Measurements from ENCODE around the gene SELENOM.
"Not testable (repeated sequence)": the region's sequence is repeated elsewhere in the genome, so short reads cannot be mapped to it uniquely, and the experiment has no call there.

SELENOM gene

GRCh38 chr22:31104869-31105268, 2.5 kb downstream of the SELENOM start:
- Mint-ChIP-seq H3K27ac (no peak overlapping the region), H3K9me3 (ENCODE audit: low read depth) (no peaks in the 10 kb centered on the region), H3K4me1 (ENCODE audit: low read depth) (peaks cover 23% of the 10 kb centered on the region), H3K27me3 (no peaks in the 10 kb centered on the region), H3K36me3 (peaks cover 3% of the 10 kb centered on the region), H3K4me3 (no peak overlapping the region)

GRCh38 chr22:31103899-31104694, 3.3 kb downstream of the SELENOM start:
- Mint-ChIP-seq H3K9me3 (ENCODE audit: low read depth) (no peaks in the 10 kb centered on the region), H3K4me1 (ENCODE audit: low read depth) (peaks cover 23% of the 10 kb centered on the region), H3K4me3 (no peak overlapping the region), H3K36me3 (peaks cover 3% of the 10 kb centered on the region), H3K27ac (no peak overlapping the region), H3K27me3 (no peaks in the 10 kb centered on the region)

- Mint-ChIP-seq H3K27ac (no peak overlapping the region), H3K36me3 (peaks cover 3% of the 10 kb centered on the region), H3K4me1 (ENCODE audit: low read depth) (peaks cover 23% of the 10 kb centered on the region)
Measured at GRCh38 chr22:31103111-31103510, 4.3 kb downstream of the SELENOM start.

GRCh38 chr22:31102441-31103081, 4.8 kb downstream of the SELENOM start:
- H3K4me1 Mint-ChIP-seq (ENCODE audit: low read depth) = peaks cover 17% of the 10 kb centered on the region
- H3K9me3 Mint-ChIP-seq (ENCODE audit: low read depth) = no peaks in the 10 kb centered on the region
- H3K4me3 Mint-ChIP-seq = no peak overlapping the region
- no peaks in the 10 kb centered on the region for H3K27me3 Mint-ChIP-seq
- H3K36me3 Mint-ChIP-seq = peaks cover 3% of the 10 kb centered on the region
- no peak overlapping the region for H3K27ac Mint-ChIP-seq

More at GRCh38 chr22:31103111-31103510, 4.3 kb downstream of the SELENOM start:
- Mint-ChIP-seq H3K9me3 (ENCODE audit: low read depth) (no peaks in the 10 kb centered on the region), H3K27me3 (no peaks in the 10 kb centered on the region), H3K4me3 (no peak overlapping the region)

GRCh38 chr22:31100762-31101525, 6.4 kb downstream of the SELENOM start:
- Mint-ChIP-seq H3K27me3 (no peaks in the 10 kb centered on the region), H3K4me1 (ENCODE audit: low read depth) (peaks cover 4% of the 10 kb centered on the region), H3K4me3 (no peak overlapping the region), H3K27ac (no peak overlapping the region), H3K36me3 (peaks cover 3% of the 10 kb centered on the region), H3K9me3 (ENCODE audit: low read depth) (no peaks in the 10 kb centered on the region)

GRCh38 chr22:31099841-31100761, 7.3 kb downstream of the SELENOM start:
- Mint-ChIP-seq H3K27ac (no peak overlapping the region), H3K36me3 (no peaks in the 10 kb centered on the region), H3K9me3 (ENCODE audit: low read depth) (no peaks in the 10 kb centered on the region), H3K4me1 (ENCODE audit: low read depth) (no peaks in the 10 kb centered on the region), H3K27me3 (no peaks in the 10 kb centered on the region), H3K4me3 (no peak overlapping the region)

GRCh38 chr22:31099386-31099785, 8.0 kb downstream of the SELENOM start:
- no peaks in the 10 kb centered on the region for H3K4me1 Mint-ChIP-seq (ENCODE audit: low read depth)
- H3K36me3 Mint-ChIP-seq = no peaks in the 10 kb centered on the region
- no peak overlapping the region for H3K27ac Mint-ChIP-seq
- no peaks in the 10 kb centered on the region for H3K27me3 Mint-ChIP-seq
- H3K9me3 Mint-ChIP-seq (ENCODE audit: low read depth) = no peaks in the 10 kb centered on the region
- no peak overlapping the region for H3K4me3 Mint-ChIP-seq

GRCh38 chr22:31098632-31099110, 8.7 kb downstream of the SELENOM start:
- H3K27me3 Mint-ChIP-seq = no peaks in the 10 kb centered on the region
- no peak overlapping the region for H3K27ac Mint-ChIP-seq
- no peaks in the 10 kb centered on the region for H3K4me1 Mint-ChIP-seq (ENCODE audit: low read depth)
- no peak overlapping the region for H3K4me3 Mint-ChIP-seq
- no peaks in the 10 kb centered on the region for H3K9me3 Mint-ChIP-seq (ENCODE audit: low read depth)
- no peaks in the 10 kb centered on the region for H3K36me3 Mint-ChIP-seq

GRCh38 chr22:31097941-31098631, 9.3 kb downstream of the SELENOM start:
- no peak overlapping the region for H3K4me3 Mint-ChIP-seq
- no peaks in the 10 kb centered on the region for H3K9me3 Mint-ChIP-seq (ENCODE audit: low read depth)
- no peaks in the 10 kb centered on the region for H3K36me3 Mint-ChIP-seq
- no peak overlapping the region for H3K27ac Mint-ChIP-seq
- no peaks in the 10 kb centered on the region for H3K4me1 Mint-ChIP-seq (ENCODE audit: low read depth)
- H3K27me3 Mint-ChIP-seq = no peaks in the 10 kb centered on the region

- not testable (repeated sequence) for H3K27ac Mint-ChIP-seq; H3K9me3 Mint-ChIP-seq (ENCODE audit: low read depth); H3K27me3 Mint-ChIP-seq; H3K4me3 Mint-ChIP-seq; H3K36me3 Mint-ChIP-seq; H3K4me1 Mint-ChIP-seq (ENCODE audit: low read depth)
Measured at GRCh38 chr22:31097539-31097938, 9.8 kb downstream of the SELENOM start.

GRCh38 chr22:31096657-31097279, 10.6 kb downstream of the SELENOM start:
- no peak overlapping the region for H3K4me3 Mint-ChIP-seq
- H3K9me3 Mint-ChIP-seq (ENCODE audit: low read depth) = no peaks in the 10 kb centered on the region
- no peaks in the 10 kb centered on the region for H3K27me3 Mint-ChIP-seq
- H3K4me1 Mint-ChIP-seq (ENCODE audit: low read depth) = no peaks in the 10 kb centered on the region
- no peak overlapping the region for H3K27ac Mint-ChIP-seq
- no peaks in the 10 kb centered on the region for H3K36me3 Mint-ChIP-seq

GRCh38 chr22:31095637-31096249, 11.6 kb downstream of the SELENOM start:
- Mint-ChIP-seq H3K27me3 (no peaks in the 10 kb centered on the region), H3K36me3 (no peaks in the 10 kb centered on the region), H3K27ac (no peak overlapping the region), H3K4me1 (ENCODE audit: low read depth) (no peaks in the 10 kb centered on the region), H3K4me3 (no peak overlapping the region), H3K9me3 (ENCODE audit: low read depth) (no peaks in the 10 kb centered on the region)

- H3K27me3 Mint-ChIP-seq = no peaks in the 10 kb centered on the region
- no peak overlapping the region for H3K27ac Mint-ChIP-seq
- no peaks in the 10 kb centered on the region for H3K9me3 Mint-ChIP-seq (ENCODE audit: low read depth)
- H3K4me1 Mint-ChIP-seq (ENCODE audit: low read depth) = no peaks in the 10 kb centered on the region
- no peaks in the 10 kb centered on the region for H3K36me3 Mint-ChIP-seq
- H3K4me3 Mint-ChIP-seq = no peak overlapping the region
Measured at GRCh38 chr22:31094741-31095140, 12.6 kb downstream of the SELENOM start.

Measured in activated naive CD8-positive, alpha-beta T cell (primary cell).